HepG2 (cell line): ENCODE measurements around the gene POLR2H. TPM values are rescaled to one million over a fixed set of nuclear protein-coding genes. Genes with fewer than 3 reads are reported as not detected.

Source experiments
- ATAC-seq: fragments of 200-7000 bp; cut with Tn5 transposase; 3 replicates; pipeline ENCODE4 v1.9.1; 2020; ENCODE audit warnings: mild to moderate bottlenecking, moderate library complexity
- BruUV-seq: library from RNA; stranded (reverse); fragments of 400-500 nt; replicated peaks from 2 replicates; lab custom pipeline; 2021; lab: Mats Ljungman, UMichigan
- CTCF ChIA-PET: fragments of 300-600 bp; formaldehyde crosslinking; extraction: SDS; loops from one replicate; lab custom pipeline; 2021; ENCODE audit warnings: low total read pairs, inconsistent platforms, low intra/inter-chr PET ratio; lab: Yijun Ruan, JAX
- POLR2A ChIA-PET: fragments of 350-600 bp; sonication (Branson Sonifier 250); formaldehyde crosslinking; loops from one replicate; lab custom pipeline; 2020; ENCODE audit warnings: antibody characterized with exemption, inconsistent platforms; lab: Yijun Ruan, JAX
- DNase-seq: peaks from one replicate; pipeline ENCODE4 v3.0.0-alpha.2; 2015; ENCODE audit warnings: low spot score
- FAIRE-seq: peaks from 3 replicates; lab custom pipeline; 2011; peaks lifted over from hg19 to GRCh38; lab: Jason Lieb, UNC
- H2AFZ ChIP-seq: one replicate; pipeline ENCODE4 v1.6.1; 2011; ENCODE audit warnings: low read length, inconsistent platforms
- H3K27ac ChIP-seq: fragments of 300-600 bp; 3 replicates; pipeline ENCODE4 v1.8.0; 2011; ENCODE audit warnings: mixed run types, mild to moderate bottlenecking, mixed read lengths, low read length, inconsistent platforms; ENCODE audit not compliant: insufficient read depth; ENCODE audit errors: extremely low read length
- H3K27me3 ChIP-seq, 2 experiments: fragments of 200-600 bp in 1 of 2; 2 replicates in 1 of 2; 3 replicates in 1 of 2; pipeline versions ENCODE4 v1.6.0 to v1.8.0; 2011; ENCODE audit warnings: low read length in 2 of 2, mild to moderate bottlenecking in 2 of 2, moderate library complexity in 2 of 2, inconsistent platforms in 1 of 2; ENCODE audit not compliant: insufficient read depth in 2 of 2, control insufficient read depth in 1 of 2
- H3K36me3 ChIP-seq, 2 experiments: fragments of 200-600 bp in 1 of 2; replicated peaks in 1 of 2; 2 replicates in 1 of 2; 3 replicates in 1 of 2; pipeline versions ENCODE4 v1.5.1 to v1.8.0; 2011; ENCODE audit warnings: low read length in 2 of 2, inconsistent platforms in 1 of 2; ENCODE audit not compliant: insufficient read depth in 2 of 2, control insufficient read depth in 1 of 2
- H3K4me1 ChIP-seq: 2 replicates; pipeline ENCODE4 v1.5.1; 2012; ENCODE audit warnings: low read length, inconsistent platforms; ENCODE audit not compliant: insufficient read depth
- H3K4me2 ChIP-seq: 2 replicates; pipeline ENCODE4 v1.6.0; 2011; ENCODE audit warnings: low read depth, low read length, inconsistent platforms
- H3K4me3 ChIP-seq, 3 experiments: fragments of 200-600 bp in 1 of 3; sonication (generic), shearing (Covaris generic) in 1 of 3; replicated peaks in 1 of 3; 2 replicates each; pipeline ENCODE4 v1.5.1; 2011 to 2016; ENCODE audit warnings: low read length in 3 of 3, inconsistent platforms in 2 of 3, low read depth in 2 of 3, mild to moderate bottlenecking in 2 of 3, control low read depth in 1 of 3, mixed read lengths in 1 of 3; ENCODE audit not compliant: insufficient read depth in 1 of 3
- H3K79me2 ChIP-seq: one replicate; pipeline ENCODE4 v1.6.1; 2011; ENCODE audit warnings: low read length, inconsistent platforms; ENCODE audit not compliant: insufficient read depth
- H3K9ac ChIP-seq: 2 replicates; pipeline ENCODE4 v1.6.0; 2011; ENCODE audit warnings: mild to moderate bottlenecking, low read depth, low read length, inconsistent platforms; ENCODE audit not compliant: insufficient read depth
- H3K9me3 ChIP-seq: 2 replicates; pipeline ENCODE4 v1.5.1; 2012; ENCODE audit warnings: mild to moderate bottlenecking, low read length
- H4K20me1 ChIP-seq: 2 replicates; pipeline ENCODE4 v1.6.0; 2011; ENCODE audit warnings: inconsistent platforms, mild to moderate bottlenecking, low read length, moderate library complexity; ENCODE audit not compliant: insufficient read depth
- E2F1 ChIP-seq: sonication (generic); formaldehyde crosslinking; IDR thresholded peaks from 2 replicates; pipeline ENCODE4 v1.5.0; 2020; ENCODE audit warnings: missing genetic modification reagents
- EEA1 ChIP-seq: sonication (generic); formaldehyde crosslinking; IDR thresholded peaks from 2 replicates; pipeline ENCODE4 v1.5.1; 2020; ENCODE audit warnings: mild to moderate bottlenecking, missing genetic modification reagents, borderline replicate concordance
- HMG20B ChIP-seq: conservative IDR thresholded peaks from 2 replicates; pipeline ENCODE4 v1.6.1; 2016; ENCODE audit warnings: missing genetic modification reagents, missing compliant biosample characterization
- KAT7 ChIP-seq: IDR thresholded peaks from 2 replicates; pipeline ENCODE4 v1.6.1; 2018; ENCODE audit warnings: borderline replicate concordance, missing compliant biosample characterization
- NFKB2 ChIP-seq: sonication (generic); formaldehyde crosslinking; IDR thresholded peaks from 2 replicates; pipeline ENCODE4 v1.4.0; 2020; ENCODE audit warnings: missing genetic modification reagents, borderline replicate concordance
- POLR2AphosphoS5 ChIP-seq: IDR thresholded peaks from 2 replicates; pipeline ENCODE4 v1.6.1; 2012; ENCODE audit warnings: low read depth, low read length
- POLR2G ChIP-seq: fragments of 200-400 bp; formaldehyde crosslinking; IDR thresholded peaks from 2 replicates; pipeline ENCODE4 v1.6.1; 2018; ENCODE audit warnings: mild to moderate bottlenecking, low read depth, low read length, moderate library complexity
- SIN3A ChIP-seq: IDR thresholded peaks from 2 replicates; pipeline ENCODE4 v1.6.1; 2011; ENCODE audit warnings: low read depth, mild to moderate bottlenecking, control low read depth, low read length, borderline replicate concordance
- ZNF780A ChIP-seq: sonication (generic); formaldehyde crosslinking; IDR thresholded peaks from 2 replicates; pipeline ENCODE4 v1.8.0; 2022; ENCODE audit warnings: mild to moderate bottlenecking, missing genetic modification reagents, moderate library complexity
- WGBS: methylation state at CpG from one replicate; pipeline ENCODE4 v1.1.6; 2017; ENCODE audit warnings: low lambda C conversion rate; 5-methylcytosine and 5-hydroxymethylcytosine counted together
- in situ Hi-C: cut with HindIII; loops from 2 replicates; pipeline ENCODE4 v1.10.0; 2017; ENCODE audit warnings: low pct_unique_long_range_greater_than_20kb; ENCODE audit not compliant: extremely low pct_ligation_motif_present
- intact Hi-C: fragments of 100-400 bp; cut with micrococcal nuclease; formaldehyde crosslinking; loops from one replicate; pipeline ENCODE4 v1.10.0; 2022; ENCODE audit not compliant: unreplicated experiment
- polyA plus RNA-seq, 8 experiments: library from polyadenylated mRNA; depleted of rRNA in 3 of 8; stranded (reverse) in 7 of 8; unstranded in 1 of 8; fragments of >200 nt; fragmentation: Illumina TruSeq in 4 of 8; extraction: Trizol in 4 of 8; gene quantifications; 2 replicates each; pipeline versions ENCODE4 v1.2.1 to v1.2.3, GENCODE V29; 2011 to 2016; ENCODE audit warnings: low read depth in 4 of 8, missing spikeins in 1 of 8, mixed read lengths in 1 of 8; ENCODE audit not compliant: insufficient read depth in 1 of 8
- total RNA-seq, 5 experiments: library from RNA; depleted of rRNA; stranded (reverse); fragments of >200 nt; fragmentation: Illumina TruSeq; extraction: Trizol; gene quantifications; 2 replicates each; pipeline ENCODE4 v1.2.3, GENCODE V29; 2016; ENCODE audit warnings: low read depth in 1 of 5

The POLR2H gene
- total and polyA plus RNA-seq, 2 of the 13 experiments (the other 11 are each of a cell fraction or from before 2014, with no cell fraction given) = 118 to 194 TPM

- TF ChIP-seq EEA1 (CRISPR knock-in tag) = no peak
Measured at GRCh38 chr3:184328516-184328915, 33.0 kb upstream of the POLR2H start (continued).

DNA sequence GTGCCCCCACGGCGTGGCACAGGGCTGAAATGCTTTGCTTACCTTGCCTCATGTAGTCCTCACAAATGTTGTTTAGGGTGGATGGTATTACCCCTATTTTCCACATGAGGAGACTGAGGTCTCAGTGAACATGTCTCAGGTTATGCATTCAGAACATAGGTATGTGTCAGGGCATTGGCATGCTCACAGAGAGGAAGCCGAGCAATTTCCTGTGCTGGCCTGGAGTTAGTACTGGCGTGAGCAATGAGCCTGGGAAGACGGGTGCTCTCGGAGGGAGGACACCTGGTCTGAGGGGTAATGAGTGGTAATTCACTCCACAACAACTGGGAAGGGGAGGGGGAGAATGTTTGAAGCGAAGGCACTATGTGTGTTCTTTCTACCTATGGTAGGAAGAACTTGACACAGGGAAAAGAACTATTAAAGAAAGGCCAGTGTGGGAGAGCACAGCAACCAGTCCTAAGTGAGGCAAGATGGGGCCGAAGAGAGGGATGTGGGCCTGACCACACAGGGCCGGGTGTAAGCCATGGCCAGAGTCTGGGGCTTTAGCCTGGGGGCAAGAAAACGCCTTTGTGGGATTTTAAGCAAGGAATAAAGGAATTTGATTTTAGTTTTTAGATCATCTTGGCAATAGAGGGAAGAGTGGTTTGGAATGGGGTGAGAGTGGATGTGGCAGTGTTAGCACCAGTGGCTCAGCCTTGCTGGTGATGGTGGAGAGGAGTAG lies 29.0 kb upstream of the POLR2H start:
- no peaks in the 10 kb centered on the region; a peak in 1 of 5 replicates for H3K27me3 ChIP-seq
- H3K36me3 ChIP-seq = peaks cover 34 to 66% of the 10 kb centered on the region in 2 experiments
- DNase-seq (no peak), ATAC-seq (no peak), FAIRE-seq (no peak)
- no peaks in the 10 kb centered on the region for H3K9me3 ChIP-seq
- in situ Hi-C loops (no loop called here), intact Hi-C loops (no loop called here)
- no peak overlapping the region for H3K4me3 ChIP-seq
- ChIA-PET POLR2A (no interaction called here), CTCF (no interaction called here)
- H4K20me1 ChIP-seq = peaks cover 19% of the 10 kb centered on the region; the same call in 1 of the 2 replicates
- H2AFZ ChIP-seq = no peak overlapping the region
- peaks cover 14% of the 10 kb centered on the region for H3K79me2 ChIP-seq
- no peak overlapping the region for H3K9ac ChIP-seq
- H3K27ac ChIP-seq = no peak overlapping the region
- TF ChIP-seq ZNF780A (CRISPR knock-in tag) (no peak), E2F1 (no peak), POLR2G (peak; percentile 41; the same call in 1 of the 2 replicates), HMG20B (CRISPR knock-in tag) (no peak), SIN3A (no peak), KAT7 (CRISPR knock-in tag) (no peak), NFKB2 (CRISPR knock-in tag) (no peak), POLR2AphosphoS5 (peak; percentile 47; the same call in 1 of the 2 replicates)
- no TSS peak for BruUV-seq
- over 99% methylated on average over 10 of the region's 10 CpGs for WGBS
- H3K4me1 ChIP-seq = peaks cover 13% of the 10 kb centered on the region
- no peak overlapping the region for H3K4me2 ChIP-seq
